K562 (cell line): ENCODE measurements around the gene CLDN5. TPM values are rescaled to one million over a fixed set of nuclear protein-coding genes. Genes with fewer than 3 reads are reported as not detected.

Experiments used
- BMI1 ChIP-seq: fragments of 150-350 bp; IDR thresholded peaks from 2 replicates; pipeline ENCODE4 v1.6.1; 2014; ENCODE audit warnings: low read length
- CHCHD3 ChIP-seq: fragments of 250-450 bp; sonication (Bioruptor Pico); IDR thresholded peaks from 2 replicates; pipeline ENCODE4 v2.1.2; 2022; ENCODE audit warnings: mild to moderate bottlenecking
- DMBX1 ChIP-seq: fragments of 250-450 bp; sonication (Bioruptor Pico); IDR thresholded peaks from 2 replicates; pipeline ENCODE4 v1.8.0; 2022; ENCODE audit warnings: inconsistent platforms, mild to moderate bottlenecking, moderate library complexity, borderline replicate concordance
- ETV5 ChIP-seq: sonication (generic); formaldehyde crosslinking; IDR thresholded peaks from 2 replicates; pipeline ENCODE4 v1.4.0; 2020; ENCODE audit warnings: low read depth, mild to moderate bottlenecking, missing genetic modification reagents
- FOS ChIP-seq: IDR thresholded peaks from 3 replicates; pipeline ENCODE4 v1.6.1; 2011; ENCODE audit not compliant: insufficient read length; ENCODE audit errors: extremely low read depth
- GABPA ChIP-seq: fragments of 200-800 bp; sonication (Bioruptor generic); conservative IDR thresholded peaks from 2 replicates; pipeline ENCODE4 v1.6.1; 2016; ENCODE audit warnings: low read depth, missing genetic modification characterization, missing compliant biosample characterization
- HDGF ChIP-seq: fragments of 450-650 bp; IDR thresholded peaks from 2 replicates; pipeline ENCODE4 v1.6.1; 2016
- MLX ChIP-seq, 2 experiments: fragments of 450-650 bp in 1 of 2; sonication (generic) in 1 of 2; formaldehyde crosslinking; conservative IDR thresholded peaks; 2 replicates each; pipeline versions ENCODE4 v1.4.0 to v1.8.1; 2020 to 2022; ENCODE audit warnings: mild to moderate bottlenecking in 1 of 2, missing genetic modification reagents in 1 of 2
- NR2C2 ChIP-seq, 2 experiments: fragments of 200-800 bp in 1 of 2; sonication (Bioruptor generic) in 1 of 2; sonication (generic) in 1 of 2; formaldehyde crosslinking in 1 of 2; IDR thresholded peaks; 2 replicates each; pipeline versions ENCODE4 v1.6.1 to v1.8.0; 2016 to 2022; ENCODE audit warnings: mild to moderate bottlenecking in 1 of 2, missing compliant biosample characterization in 1 of 2, missing genetic modification characterization in 1 of 2, missing genetic modification reagents in 1 of 2
- PRPF4 ChIP-seq: fragments of 200-400 bp; formaldehyde crosslinking; IDR thresholded peaks from one replicate; pipeline ENCODE4 v1.6.1; 2017; ENCODE audit warnings: low read length, low read depth, mild to moderate bottlenecking; ENCODE audit not compliant: insufficient read depth, poor library complexity, severe bottlenecking
- RBFOX2 ChIP-seq: fragments of 200-400 bp; formaldehyde crosslinking; IDR thresholded peaks from 2 replicates; pipeline ENCODE4 v1.6.1; 2017; ENCODE audit warnings: low read depth, mild to moderate bottlenecking, low read length, moderate library complexity
- TAF15 ChIP-seq: fragments of 200-400 bp; formaldehyde crosslinking; IDR thresholded peaks from 2 replicates; pipeline ENCODE4 v1.6.1; 2017; ENCODE audit warnings: mild to moderate bottlenecking, low read depth, low read length, moderate library complexity
- ZNF133 ChIP-seq: fragments of 250-450 bp; sonication (Bioruptor Pico); IDR thresholded peaks from 2 replicates; pipeline ENCODE4 v1.4.0; 2020; ENCODE audit warnings: mild to moderate bottlenecking
- ZNF583 ChIP-seq: fragments of 250-450 bp; sonication (Bioruptor Pico); IDR thresholded peaks from 2 replicates; pipeline ENCODE4 v1.4.0; 2020
- polyA plus RNA-seq, 8 experiments: library from polyadenylated mRNA; depleted of rRNA in 4 of 8; stranded (reverse) in 5 of 8; unstranded in 3 of 8; fragments of >200 nt; fragmentation: Nextera tagmentation in 2 of 8; fragmentation: Illumina TruSeq in 1 of 8; extraction: Ambion mirVana in 2 of 8; extraction: Trizol in 1 of 8; gene quantifications; 2 replicates each; pipeline versions ENCODE4 v1.2.1 to v1.2.3, GENCODE V29; 2011 to 2014; ENCODE audit warnings: inconsistent platforms in 1 of 8, missing spikeins in 1 of 8
- total RNA-seq, 7 experiments: library from RNA; depleted of rRNA in 6 of 7; stranded (reverse); fragments of >200 nt in 6 of 7; fragmentation: Illumina TruSeq in 2 of 7; extraction: Trizol in 2 of 7; gene quantifications; 2 replicates each; pipeline versions ENCODE4 v1.2.1 to v1.2.3, GENCODE V29; 2011 to 2021; ENCODE audit warnings: low replicate concordance in 1 of 7
- TF ChIP-seq, protein P1 (sequence below): sonication (generic); formaldehyde crosslinking; IDR thresholded peaks from 2 replicates; pipeline ENCODE4 v1.8.0; 2022; ENCODE audit warnings: missing genetic modification reagents, mild to moderate bottlenecking, borderline replicate concordance
- TF ChIP-seq, protein P2 (sequence below): fragments of 250-450 bp; sonication (Bioruptor Pico); IDR thresholded peaks from 2 replicates; pipeline ENCODE4 v1.4.0; 2020
- TF ChIP-seq, protein P3 (sequence below): fragments of 250-450 bp; sonication (Bioruptor Pico); IDR thresholded peaks from 2 replicates; pipeline ENCODE4 v1.5.0; 2020; ENCODE audit warnings: mild to moderate bottlenecking

CLDN5 gene
- total and polyA plus RNA-seq, 9 of the 15 experiments (the other 6 are each of a cell fraction or from before 2014, with no cell fraction given): 0.20 TPM; not detected in 8

GRCh38 chr22:19480173-19480568 lies 44.0 kb downstream of the CLDN5 start (continued):
- TF ChIP-seq, protein P1, sequence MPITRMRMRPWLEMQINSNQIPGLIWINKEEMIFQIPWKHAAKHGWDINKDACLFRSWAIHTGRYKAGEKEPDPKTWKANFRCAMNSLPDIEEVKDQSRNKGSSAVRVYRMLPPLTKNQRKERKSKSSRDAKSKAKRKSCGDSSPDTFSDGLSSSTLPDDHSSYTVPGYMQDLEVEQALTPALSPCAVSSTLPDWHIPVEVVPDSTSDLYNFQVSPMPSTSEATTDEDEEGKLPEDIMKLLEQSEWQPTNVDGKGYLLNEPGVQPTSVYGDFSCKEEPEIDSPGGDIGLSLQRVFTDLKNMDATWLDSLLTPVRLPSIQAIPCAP (CRISPR knock-in tag): no peak
- TF ChIP-seq FOS: no peak
- TF ChIP-seq HDGF: no peak
- TF ChIP-seq TAF15: peak; percentile 51; the same call in 1 of the 2 replicates
- no peak for TF ChIP-seq GABPA
- 0 out of 2 replicates have a peak, but pooled peaks have one; percentile 4 for TF ChIP-seq CHCHD3
- TF ChIP-seq ZNF583 (CRISPR knock-in tag): 0 out of 2 replicates have a peak, but pooled peaks have one; percentile 27
- peak; percentile 82 for TF ChIP-seq RBFOX2
- no peak for TF ChIP-seq ETV5 (CRISPR knock-in tag)
- 0 out of 4 replicates have a peak, but pooled peaks of 1 of the 2 experiments have one; percentile 87 for TF ChIP-seq MLX (CRISPR knock-in tag; conservative IDR thresholded peaks at IDR 0.05)
- TF ChIP-seq BMI1: no peak
- TF ChIP-seq, protein P2, sequence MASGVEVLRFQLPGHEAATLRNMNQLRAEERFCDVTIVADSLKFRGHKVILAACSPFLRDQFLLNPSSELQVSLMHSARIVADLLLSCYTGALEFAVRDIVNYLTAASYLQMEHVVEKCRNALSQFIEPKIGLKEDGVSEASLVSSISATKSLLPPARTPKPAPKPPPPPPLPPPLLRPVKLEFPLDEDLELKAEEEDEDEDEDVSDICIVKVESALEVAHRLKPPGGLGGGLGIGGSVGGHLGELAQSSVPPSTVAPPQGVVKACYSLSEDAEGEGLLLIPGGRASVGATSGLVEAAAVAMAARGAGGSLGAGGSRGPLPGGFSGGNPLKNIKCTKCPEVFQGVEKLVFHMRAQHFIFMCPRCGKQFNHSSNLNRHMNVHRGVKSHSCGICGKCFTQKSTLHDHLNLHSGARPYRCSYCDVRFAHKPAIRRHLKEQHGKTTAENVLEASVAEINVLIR (CRISPR knock-in tag): 0 out of 2 replicates have a peak, but pooled peaks have one; percentile 20
- peak; percentile 6 for TF ChIP-seq PRPF4
- TF ChIP-seq ZNF133 (CRISPR knock-in tag): no peak
- TF ChIP-seq, protein P3, sequence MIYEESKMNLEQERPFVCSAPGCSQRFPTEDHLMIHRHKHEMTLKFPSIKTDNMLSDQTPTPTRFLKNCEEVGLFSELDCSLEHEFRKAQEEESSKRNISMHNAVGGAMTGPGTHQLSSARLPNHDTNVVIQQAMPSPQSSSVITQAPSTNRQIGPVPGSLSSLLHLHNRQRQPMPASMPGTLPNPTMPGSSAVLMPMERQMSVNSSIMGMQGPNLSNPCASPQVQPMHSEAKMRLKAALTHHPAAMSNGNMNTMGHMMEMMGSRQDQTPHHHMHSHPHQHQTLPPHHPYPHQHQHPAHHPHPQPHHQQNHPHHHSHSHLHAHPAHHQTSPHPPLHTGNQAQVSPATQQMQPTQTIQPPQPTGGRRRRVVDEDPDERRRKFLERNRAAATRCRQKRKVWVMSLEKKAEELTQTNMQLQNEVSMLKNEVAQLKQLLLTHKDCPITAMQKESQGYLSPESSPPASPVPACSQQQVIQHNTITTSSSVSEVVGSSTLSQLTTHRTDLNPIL (CRISPR knock-in tag): no peak
- TF ChIP-seq DMBX1 (CRISPR knock-in tag): peak; percentile 66; the same call in 1 of the 2 replicates
- no peak for TF ChIP-seq NR2C2 (CRISPR knock-in tag; IDR thresholded peaks at IDR 0.05)
- no peak for TF ChIP-seq NR2C2 (tag; IDR thresholded peaks at IDR 0.05)
